Measurements from ENCODE around the gene TBATA.

The TBATA gene

GRCh38 chr10:70744617-70745143 is 40.5 kb downstream of the TBATA start:
- TF ChIP-seq ZNF585B (tag by site-specific recombination; IDR thresholded peaks at IDR 0.05) (no peak), KLF1 (tag by site-specific recombination; IDR thresholded peaks at IDR 0.05) (no peak), ZNF366 (tag by site-specific recombination; conservative IDR thresholded peaks at IDR 0.05) (no peak), ZNF324 (tag by site-specific recombination; IDR thresholded peaks at IDR 0.05) (no peak), ZNF654 (tag by site-specific recombination; IDR thresholded peaks at IDR 0.05; ENCODE audit: low read depth) (no peak), ZNF169 (tag by site-specific recombination; IDR thresholded peaks at IDR 0.05) (no peak), ZBTB7A (tag by site-specific recombination; IDR thresholded peaks at IDR 0.05; ENCODE audit: low read depth) (no peak), ZNF221 (tag by site-specific recombination; IDR thresholded peaks at IDR 0.05; ENCODE audit: borderline replicate concordance) (no peak), ZNF114 (tag by site-specific recombination; IDR thresholded peaks at IDR 0.05) (no peak), ZNF280C (tag by site-specific recombination; IDR thresholded peaks at IDR 0.05) (no peak)
- TF ChIP-seq, protein P1, sequence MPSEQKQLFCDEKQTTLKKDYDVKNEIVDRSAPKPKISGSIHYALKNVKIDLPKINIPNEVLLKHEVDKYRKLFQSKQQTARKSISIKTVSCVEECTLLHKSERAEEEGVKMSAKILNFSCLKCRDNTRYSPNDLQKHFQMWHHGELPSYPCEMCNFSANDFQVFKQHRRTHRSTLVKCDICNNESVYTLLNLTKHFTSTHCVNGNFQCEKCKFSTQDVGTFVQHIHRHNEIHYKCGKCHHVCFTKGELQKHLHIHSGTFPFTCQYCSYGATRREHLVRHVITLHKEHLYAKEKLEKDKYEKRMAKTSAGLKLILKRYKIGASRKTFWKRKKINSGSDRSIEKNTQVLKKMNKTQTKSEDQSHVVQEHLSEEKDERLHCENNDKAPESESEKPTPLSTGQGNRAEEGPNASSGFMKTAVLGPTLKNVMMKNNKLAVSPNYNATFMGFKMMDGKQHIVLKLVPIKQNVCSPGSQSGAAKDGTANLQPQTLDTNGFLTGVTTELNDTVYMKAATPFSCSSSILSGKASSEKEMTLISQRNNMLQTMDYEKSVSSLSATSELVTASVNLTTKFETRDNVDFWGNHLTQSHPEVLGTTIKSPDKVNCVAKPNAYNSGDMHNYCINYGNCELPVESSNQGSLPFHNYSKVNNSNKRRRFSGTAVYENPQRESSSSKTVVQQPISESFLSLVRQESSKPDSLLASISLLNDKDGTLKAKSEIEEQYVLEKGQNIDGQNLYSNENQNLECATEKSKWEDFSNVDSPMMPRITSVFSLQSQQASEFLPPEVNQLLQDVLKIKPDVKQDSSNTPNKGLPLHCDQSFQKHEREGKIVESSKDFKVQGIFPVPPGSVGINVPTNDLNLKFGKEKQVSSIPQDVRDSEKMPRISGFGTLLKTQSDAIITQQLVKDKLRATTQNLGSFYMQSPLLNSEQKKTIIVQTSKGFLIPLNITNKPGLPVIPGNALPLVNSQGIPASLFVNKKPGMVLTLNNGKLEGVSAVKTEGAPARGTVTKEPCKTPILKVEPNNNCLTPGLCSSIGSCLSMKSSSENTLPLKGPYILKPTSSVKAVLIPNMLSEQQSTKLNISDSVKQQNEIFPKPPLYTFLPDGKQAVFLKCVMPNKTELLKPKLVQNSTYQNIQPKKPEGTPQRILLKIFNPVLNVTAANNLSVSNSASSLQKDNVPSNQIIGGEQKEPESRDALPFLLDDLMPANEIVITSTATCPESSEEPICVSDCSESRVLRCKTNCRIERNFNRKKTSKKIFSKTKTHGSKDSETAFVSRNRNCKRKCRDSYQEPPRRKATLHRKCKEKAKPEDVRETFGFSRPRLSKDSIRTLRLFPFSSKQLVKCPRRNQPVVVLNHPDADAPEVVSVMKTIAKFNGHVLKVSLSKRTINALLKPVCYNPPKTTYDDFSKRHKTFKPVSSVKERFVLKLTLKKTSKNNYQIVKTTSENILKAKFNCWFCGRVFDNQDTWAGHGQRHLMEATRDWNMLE (tag by site-specific recombination; conservative IDR thresholded peaks at IDR 0.05; ENCODE audit: low read depth): no peak
- Histone ChIP-seq H3K4me3 (ENCODE audit: low read depth, low read length) (no peak overlapping the region), H3K9me3 (ENCODE audit: control insufficient read depth, insufficient read depth, low read depth, low read length) (no peaks in the 10 kb centered on the region), H3K4me1 (ENCODE audit: control insufficient read depth, insufficient read depth, low read length) (no peaks in the 10 kb centered on the region), H3K27ac (ENCODE audit: extremely low read depth, low read depth, low read length) (no peak overlapping the region), H3K36me3 (ENCODE audit: control insufficient read depth in 2 of 2, insufficient read depth in 1 of 2, low read length in 2 of 2) (no peaks in the 10 kb centered on the region)
- ChIA-PET POLR2A (no interaction called here), CTCF (no interaction called here)

- TF ChIP-seq EGR2 (tag by site-specific recombination; IDR thresholded peaks at IDR 0.05; ENCODE audit: low read depth) (peak; percentile 59), PRDM10 (tag by site-specific recombination; IDR thresholded peaks at IDR 0.05) (no peak), ZFHX2 (tag by site-specific recombination; conservative IDR thresholded peaks at IDR 0.05) (peak; percentile 31)
- CTCF ChIA-PET: no interaction called here
- POLR2A ChIA-PET: no interaction called here
- Histone ChIP-seq H3K9me3 (ENCODE audit: control insufficient read depth, insufficient read depth, low read depth, low read length) (no peaks in the 10 kb centered on the region), H3K4me1 (ENCODE audit: control insufficient read depth, insufficient read depth, low read length) (no peaks in the 10 kb centered on the region), H3K4me3 (ENCODE audit: low read depth, low read length) (no peak overlapping the region), H3K27ac (ENCODE audit: extremely low read depth, low read depth, low read length) (no peak overlapping the region), H3K36me3 (ENCODE audit: control insufficient read depth in 2 of 2, insufficient read depth in 1 of 2, low read length in 2 of 2) (no peaks in the 10 kb centered on the region)
Observed at GRCh38 chr10:70743879-70744278, 41.3 kb downstream of the TBATA start.
